Putamen (tissue), 1 donor: ENCODE measurements around the gene SIRPB1.
"Not testable (repeated sequence)": the region's sequence is repeated elsewhere in the genome, so short reads cannot be mapped to it uniquely, and the experiment has no call there.

Experiments
- DNase-seq: peaks from one replicate; pipeline ENCODE4 v3.0.0-alpha.2; 2016; ENCODE audit warnings: low spot score

The SIRPB1 gene

DNA sequence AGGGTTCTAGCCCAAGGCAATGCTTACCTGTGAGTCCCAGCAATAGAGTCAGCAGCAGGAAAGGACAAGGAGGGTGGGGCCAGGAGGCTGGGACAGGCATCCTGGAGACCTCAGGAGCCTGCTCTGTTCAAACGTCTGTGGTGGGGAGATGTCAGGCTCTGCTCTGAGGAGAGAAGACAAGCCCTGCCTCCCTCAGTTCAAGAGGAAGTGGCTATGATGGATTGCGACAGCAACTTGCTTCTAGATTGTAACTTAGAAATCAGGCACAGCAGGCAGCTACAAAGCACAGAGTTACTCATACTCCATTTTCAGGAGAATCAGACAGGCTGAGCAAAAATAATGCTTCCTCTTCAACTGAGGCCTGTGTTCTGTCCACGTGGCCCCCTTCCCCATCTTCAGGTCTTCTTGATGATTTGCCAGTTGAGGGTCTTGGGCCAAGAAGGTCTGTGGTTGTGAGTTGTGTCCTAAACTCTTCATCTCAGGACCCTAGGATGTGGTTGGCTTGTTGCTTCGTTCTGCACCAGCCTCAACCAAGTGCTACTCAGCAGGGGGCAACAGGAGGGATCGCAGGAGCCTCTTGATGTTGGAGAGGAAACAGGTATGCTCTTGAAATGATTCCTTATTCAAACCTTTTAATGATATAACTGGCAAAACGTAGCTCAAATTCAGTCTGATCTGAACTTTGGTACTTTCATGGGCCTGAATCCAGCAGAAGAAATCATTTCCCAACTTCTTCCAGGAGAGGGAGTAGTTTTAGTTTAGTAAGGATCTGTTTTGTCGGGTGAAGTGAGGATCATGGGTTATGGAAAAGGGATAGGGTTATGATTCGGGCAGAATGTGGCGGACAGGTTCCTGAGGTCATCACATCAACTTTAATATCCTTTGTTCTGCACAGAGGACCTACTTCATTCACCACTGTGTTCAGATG, 31.0 kb downstream of the SIRPB1 start:
- DNase-seq: no peak

DNA sequence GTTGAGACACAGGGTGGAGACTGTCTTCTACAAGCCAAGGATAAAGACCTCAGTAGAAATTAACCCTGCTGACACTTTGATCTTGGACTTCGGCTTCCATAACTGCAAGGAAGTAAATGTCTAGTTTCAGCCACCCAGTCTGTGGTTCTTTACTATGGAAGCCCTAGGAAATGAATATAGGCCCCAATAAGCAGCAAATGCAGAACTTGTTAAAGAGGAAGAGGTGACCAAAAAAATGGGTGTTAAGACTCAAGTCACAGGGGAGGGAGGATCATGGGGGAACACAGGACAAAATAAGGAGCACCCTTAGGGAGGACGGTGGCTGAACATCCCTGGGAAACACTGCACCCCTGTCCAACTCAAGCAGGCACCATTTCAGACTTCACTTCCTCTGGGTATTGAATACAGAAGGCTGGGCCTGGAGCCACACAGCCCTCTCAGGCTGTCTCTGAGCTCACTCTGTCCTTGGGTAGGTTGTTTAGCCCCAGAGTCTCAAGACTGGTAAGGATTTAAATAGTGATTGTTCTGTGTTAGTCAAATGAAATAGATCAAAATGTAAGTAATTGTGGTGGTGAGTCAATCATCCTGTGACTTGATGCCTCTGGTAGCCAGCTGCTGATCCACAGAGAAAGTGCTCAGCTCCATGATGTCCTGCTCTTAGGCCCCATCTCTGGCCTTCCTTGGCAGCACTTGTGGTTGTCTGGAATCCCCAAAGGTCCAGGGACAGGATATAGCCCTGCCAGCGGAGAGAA, 31.9 kb downstream of the SIRPB1 start:
- no peak for DNase-seq

DNA sequence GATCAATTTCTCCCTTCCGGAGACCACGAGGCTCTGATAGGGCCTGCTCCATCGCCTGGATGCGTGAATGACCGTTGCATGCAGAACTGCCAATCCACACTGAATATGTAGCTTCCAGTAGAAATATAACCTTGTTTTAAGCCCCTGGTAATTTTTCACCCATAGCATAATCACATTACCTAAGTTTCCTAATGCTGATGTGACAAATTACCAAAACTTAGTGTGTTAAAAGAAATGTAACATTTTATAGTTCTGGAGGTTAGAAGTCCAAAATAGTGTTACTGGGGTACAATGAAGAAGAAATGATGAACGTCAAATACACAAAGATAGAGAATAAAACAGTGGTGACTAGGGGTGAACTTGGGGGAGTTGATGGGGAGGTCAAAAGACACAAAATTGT, 40.3 kb downstream of the SIRPB1 start:
- DNase-seq: no peak

DNA sequence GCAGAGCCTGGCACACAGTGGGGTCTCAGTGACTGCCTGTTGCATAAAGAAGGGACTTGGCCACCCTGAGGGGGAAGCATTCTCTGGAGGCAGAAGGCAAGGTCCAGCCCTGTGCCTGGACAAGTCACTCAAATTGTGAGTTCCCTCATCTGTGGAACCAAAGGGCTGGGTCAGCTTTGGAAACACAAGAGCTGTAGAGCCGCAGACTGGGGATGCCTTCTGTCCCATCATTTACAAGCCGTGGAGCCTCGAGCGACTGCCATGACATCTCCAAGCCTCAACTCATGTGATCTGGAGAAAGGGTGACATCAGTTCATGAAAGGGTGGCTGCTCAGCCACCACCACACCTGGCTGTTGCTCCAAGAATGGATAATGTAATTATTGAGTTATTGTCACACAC, 41.9 kb downstream of the SIRPB1 start:
- DNase-seq: no peak

DNA sequence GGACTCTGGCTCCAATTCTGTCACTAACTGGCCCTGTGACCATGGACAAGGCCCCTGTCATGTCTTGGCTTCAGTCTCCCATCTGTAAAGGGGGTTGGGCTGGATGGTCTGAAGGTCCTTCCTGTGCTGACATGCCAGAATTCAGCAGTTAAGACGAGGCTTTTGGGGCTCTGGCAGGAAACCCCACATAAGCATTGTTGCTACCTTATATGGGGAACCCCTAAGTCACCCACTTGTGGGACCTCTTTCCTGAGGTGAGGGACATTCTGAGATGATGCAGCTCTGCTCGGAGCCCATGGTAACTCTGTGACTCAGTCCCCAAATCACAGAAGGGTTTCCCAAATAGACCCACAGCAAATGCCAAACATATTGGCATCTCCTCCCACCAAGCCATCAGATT, 42.5 kb downstream of the SIRPB1 start:
- DNase-seq: not testable (repeated sequence)

DNA sequence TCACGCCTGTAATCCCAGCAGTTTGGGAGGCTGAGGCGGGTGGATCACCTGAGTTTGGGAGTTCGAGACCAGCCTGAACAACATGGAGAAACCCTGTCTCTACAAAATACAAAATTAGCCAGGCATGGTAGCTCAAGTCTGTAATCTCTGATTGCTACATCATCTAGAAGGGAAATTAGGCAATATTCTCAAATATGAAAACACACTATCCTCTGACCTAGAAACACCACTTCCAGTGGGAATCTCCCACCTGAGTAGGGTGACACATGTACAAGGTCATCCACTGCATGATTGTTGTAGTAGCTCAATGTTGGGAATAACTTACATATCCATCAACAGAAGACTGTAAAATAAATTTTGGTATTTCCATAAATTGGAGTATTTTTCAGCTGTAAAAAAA, 43.2 kb downstream of the SIRPB1 start:
- no peak for DNase-seq

DNA sequence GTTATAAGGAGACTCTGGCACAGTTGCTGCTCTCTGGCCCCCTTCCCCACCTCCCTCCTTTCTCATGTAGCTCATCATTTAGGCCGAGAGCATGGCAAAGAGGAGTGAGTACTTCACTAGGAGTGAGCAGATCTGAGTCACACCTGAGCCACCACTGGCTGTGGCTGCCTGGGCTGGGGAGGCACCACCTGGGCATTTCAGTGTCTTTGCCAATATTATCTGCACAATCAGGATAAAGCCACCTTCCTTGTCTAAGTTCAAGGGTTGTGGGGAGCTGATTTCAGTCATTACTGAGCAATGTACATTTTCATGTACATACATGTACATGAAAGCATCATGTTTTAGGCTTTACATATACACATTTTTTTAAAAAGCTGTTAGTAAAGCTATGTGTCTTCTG, 43.8 kb downstream of the SIRPB1 start:
- not testable (repeated sequence) for DNase-seq

DNA sequence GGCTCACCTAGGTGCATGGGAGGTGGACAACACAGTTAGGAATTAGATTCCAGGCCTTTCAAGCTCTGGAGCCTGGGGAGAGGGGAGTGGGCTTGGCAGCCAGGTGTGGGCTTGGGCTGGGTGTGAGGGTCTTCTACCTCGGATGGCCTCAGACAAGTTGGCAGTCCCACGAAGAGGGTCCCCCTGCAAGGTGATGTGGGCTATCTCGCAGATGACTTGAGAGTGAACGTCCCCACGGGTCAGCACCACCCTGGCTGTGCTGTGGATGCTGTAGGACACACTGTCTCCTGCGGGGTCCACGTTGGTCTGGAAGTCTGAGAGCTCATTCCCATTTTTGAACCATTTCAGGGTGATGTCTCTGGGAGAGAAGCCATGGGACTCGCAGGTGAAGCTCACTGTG, 48.2 kb downstream of the SIRPB1 start:
- not testable (repeated sequence) for DNase-seq
